GM21529 (cell line): ENCODE results near the gene LRSAM1.

ENCODE experiments used
- ATAC-seq: cut with Tn5 transposase; IDR thresholded peaks from one replicate; pipeline ENCODE4 v1.9.1; 2021; ENCODE audit not compliant: unreplicated experiment

LRSAM1 gene

DNA sequence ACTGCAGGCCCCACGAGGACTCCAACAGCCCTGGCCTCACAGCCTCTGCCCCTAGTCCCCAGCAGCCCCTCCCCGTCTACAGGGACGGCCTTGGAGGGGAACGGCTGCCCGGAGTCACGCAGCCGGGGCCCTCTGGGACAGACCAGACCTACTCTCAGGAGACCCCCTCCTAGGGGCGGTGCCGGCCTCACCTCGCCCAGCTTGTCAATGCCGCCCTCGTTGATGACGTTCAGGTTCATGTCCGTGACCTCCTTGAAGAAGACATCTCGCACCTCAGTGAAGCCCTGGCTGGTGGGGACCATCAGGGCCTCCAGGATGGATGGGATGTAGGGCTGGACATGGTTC, 58.6 kb downstream of the LRSAM1 start:
- ATAC-seq: no peak

DNA sequence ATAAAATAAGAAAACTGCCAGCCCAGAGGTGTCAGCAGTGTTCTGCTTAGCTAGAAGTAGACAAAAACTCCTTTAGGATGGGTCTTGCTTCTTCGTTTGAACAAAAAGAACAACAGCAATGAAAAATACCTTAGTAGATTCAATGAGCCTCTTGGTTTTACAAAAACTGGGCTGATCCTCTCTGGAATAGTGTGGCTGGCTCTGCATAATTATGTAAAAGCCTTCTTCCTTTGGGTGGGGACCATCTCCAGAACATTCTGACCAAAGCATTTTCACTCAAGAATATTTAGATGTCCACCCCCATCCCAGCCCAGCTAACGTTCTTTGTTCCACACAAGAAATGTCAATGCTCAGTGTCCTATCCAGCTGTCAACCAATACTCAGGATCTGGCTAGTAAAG, 63.2 kb downstream of the LRSAM1 start:
- no peak for ATAC-seq

DNA sequence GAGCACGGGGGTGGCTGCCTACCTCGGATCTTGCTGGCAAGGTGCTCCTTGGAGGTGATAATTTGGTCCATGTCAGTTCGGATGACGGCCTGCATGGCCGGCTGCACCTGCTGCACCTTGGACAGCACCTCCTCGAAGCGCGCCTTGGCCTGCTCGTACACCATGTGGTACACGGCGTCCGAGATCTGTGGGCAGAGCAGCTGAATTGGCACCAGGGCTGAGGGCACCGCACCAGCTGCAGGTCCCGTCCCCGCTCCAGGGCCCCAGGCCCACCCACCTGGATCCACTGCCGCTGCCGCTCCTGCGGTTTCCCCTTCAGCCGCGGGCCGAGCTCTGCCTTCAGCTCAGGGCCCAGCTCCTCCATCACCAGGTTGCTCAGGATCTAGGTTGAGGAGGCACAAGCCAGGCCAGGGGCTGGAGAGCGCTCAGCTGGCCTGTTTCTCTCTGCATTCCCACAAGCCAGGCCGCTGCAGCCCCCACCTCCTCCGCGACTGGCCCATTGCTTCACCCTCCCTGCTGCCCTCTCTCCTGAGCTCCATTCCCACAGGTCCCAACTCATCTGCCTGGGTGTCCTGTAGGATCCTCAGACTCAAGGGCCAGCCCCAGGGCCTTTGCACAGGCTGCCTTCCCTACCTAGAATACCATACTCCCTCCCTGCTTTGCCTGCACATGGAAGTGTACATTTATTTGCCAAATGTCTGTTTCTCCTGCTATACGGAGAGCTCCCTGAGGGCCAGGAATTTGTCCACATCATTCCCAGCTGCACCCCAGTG, 65.7 kb downstream of the LRSAM1 start:
- no peak for ATAC-seq

DNA sequence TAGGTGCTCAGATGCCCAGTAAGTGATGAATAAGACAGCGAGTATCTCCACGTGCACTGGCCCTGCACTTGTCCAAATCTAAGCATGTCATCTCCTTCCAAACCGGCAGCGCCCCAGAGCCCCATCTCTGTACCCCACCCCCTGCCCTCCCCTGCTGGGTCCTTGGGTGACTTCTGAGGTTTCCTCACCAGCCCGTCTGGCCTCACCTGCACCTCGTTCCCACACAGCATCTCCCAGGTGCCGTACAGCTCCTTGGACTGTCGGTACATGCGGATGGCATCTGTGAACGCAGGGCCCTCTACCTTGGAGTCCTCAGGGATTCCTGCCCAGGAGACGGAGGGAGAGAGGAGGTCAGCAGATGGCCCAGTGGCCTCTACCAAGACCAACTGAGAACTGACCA, 66.3 kb downstream of the LRSAM1 start:
- ATAC-seq: no peak

DNA sequence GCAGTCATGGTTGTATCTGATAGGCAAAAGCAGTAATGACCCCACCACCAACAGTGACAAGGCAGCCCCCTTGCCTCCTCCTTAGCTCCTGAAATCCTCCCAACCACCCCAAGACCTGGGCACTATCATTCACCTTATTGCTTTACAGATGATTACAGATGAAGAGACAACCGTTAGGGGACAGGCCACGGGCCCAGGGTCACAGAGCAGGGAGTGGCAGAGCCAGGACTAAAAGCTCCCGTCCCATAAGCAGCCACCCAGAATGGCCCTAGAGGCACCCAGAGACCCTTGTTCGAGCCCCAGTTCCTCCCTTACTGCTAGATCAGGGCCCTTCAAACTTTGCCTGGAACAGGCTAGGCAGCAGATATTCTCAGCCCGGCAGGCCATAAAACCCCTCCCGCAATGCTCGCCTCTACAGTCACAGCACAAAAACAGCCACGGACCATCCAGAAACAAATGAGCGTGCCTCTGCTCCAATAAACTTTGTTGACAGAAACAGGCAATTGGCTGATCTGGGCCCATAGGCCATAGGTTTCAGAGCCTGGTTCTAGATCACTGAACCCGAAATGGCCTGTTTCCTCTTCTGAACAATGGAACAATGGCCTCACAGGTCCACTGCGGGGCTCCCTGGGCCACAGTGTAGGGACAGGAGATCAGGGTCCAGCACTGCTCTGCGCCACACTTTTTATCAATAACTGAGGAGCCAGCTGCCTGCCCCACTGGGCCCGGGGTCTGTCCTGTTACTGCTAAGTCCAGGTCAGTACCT, 67.0 kb downstream of the LRSAM1 start:
- ATAC-seq: no peak

DNA sequence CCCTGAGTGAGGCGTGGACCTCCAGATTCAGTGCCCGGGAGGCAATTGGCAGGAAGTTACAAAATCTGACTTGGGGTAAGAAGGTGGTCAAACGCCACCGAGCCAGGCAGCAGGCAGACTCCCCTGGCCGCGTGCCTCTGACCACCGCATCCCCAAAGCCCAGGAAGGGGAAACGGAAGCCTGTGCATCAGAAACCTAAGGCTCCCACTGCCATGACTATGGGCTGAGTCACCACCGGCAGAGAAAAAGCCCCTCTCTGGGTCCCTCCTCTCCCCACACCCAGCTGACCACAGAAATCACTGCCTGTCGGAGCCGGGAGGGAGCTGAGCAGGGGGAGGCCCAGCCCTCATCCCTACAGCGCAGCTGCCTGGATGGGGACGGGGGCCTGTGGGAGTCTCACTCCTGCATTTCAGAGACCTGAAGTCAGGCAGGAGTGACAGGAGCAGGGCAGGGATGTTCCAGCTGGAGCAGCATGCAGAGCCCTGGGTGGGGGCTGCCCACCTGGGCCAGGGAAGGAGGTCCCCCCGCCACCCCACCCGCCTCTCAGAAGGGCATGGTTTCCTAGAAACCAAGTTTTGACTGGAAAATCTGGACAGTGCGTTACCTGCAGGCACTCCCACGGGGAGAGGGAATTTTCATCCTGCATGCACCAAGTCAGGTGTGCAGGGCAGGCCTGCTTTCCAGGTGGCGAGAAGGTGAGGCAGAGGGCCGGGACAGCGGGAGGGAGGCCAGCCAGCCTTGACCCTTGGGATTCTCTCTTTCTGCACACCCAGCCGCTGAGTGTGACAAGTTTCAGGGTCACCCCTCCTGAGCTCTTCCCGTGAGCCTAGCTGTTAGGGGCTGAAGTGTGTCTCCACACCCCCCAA, 68.2 kb downstream of the LRSAM1 start:
- no peak for ATAC-seq

DNA sequence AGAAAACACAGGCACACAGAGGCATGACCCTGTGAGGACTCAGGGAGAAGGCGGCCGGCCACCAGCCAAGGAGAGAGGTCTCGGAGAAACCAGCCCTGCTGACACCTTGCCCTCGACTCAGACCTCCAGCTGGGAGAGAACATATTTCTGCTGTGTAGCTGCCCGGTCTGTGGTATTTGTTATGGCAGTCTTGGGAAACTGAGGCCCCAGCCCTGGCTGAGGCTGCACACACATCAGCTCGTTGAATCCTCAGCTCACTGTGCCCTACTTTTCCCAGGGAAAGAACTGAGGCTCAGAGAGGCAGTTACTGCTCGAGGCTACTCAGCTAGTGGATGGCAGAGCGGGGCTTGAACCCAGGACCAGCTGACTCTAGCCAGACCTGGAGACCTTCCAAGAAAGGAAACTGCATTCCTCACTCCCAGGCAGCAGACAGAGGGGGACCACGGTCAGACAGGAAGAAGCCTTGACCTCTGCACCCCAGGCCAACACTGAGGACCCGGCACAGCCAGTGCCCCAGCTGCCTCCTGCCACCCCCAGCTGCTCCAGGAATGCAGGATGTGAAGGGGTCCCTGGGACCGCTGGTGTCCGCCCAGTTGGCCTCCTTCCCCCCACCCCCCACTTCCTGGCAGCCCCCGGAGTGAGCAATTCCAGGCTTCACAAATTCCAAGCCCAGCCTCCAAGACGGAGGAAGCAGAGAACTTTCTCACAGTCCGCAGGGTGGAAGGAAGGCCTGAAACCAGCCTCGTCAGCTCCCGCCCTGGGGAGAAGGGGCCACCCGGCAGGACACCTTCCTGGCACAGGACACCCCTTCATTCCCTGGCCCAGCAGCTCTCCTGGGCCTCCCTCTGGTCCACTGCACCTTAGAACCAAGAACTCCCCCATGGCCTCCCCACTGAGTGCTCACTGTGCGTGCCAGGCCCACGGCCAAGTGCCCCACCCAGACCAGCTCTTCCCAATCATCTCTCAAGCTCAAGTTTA, 69.9 kb downstream of the LRSAM1 start:
- no peak for ATAC-seq

DNA sequence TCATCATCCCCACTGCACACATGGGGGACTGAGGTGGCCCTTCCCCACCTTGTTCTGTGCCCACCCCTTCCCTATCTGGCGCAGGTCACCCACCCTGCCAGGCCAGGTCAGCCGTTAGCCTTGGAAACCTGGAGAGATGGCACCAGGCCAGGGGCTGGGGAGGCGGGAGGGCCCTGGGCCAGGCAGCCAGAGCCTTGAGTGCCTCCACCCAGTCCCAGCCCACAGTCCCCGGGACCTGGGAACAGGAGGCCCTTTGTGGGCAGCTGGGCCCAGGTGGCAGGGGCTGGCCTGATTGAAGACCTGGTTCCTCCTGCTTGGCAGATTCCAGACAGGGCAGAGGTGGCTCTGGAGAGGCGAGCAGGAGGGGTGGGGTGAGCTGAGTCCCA, 70.6 kb downstream of the LRSAM1 start:
- no peak for ATAC-seq

DNA sequence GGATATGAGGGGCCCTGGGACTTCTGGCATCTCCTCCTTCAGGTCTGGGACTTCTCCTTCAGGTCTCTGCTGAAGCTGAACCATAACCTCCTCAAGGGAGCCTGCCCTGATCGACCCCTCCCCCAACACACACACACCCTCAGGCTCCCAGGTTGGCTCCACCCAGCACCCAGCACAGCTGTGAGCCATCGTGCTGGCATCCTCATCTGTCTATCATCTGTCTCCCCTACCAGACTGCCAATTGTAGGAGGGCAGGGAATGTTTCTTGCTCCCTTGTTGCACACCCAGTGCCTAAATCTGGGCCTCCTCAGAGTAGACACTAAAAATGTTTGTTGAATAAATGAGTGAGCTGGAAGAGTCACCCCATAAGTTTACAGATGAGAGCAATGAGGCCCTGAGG, 71.4 kb downstream of the LRSAM1 start:
- no peak for ATAC-seq

DNA sequence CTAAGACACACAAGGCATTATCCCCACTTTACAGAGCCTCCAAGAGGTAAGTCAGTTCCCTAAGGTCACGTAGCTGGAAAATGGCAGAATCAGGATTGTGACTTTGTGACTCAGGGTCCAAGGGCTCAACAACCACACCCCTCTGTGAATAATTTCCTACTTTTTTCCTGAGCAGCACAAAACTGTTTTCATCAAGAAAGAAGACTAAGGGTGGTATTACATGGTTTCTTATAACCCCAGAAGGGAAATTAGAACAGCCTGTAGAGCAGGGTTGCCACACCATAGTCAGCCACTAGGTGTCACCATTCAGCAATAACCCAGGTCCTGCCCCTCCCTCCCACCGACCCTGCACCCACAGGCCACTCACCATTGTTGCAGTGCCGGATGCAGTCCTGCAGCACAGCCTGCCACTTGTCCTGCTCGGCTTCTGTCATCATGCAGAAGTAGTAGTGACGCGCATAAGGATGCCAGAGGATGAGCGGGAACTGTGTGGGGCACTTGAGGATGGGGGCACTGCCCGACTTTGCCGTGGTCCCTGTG, 72.1 kb downstream of the LRSAM1 start:
- no peak for ATAC-seq

DNA sequence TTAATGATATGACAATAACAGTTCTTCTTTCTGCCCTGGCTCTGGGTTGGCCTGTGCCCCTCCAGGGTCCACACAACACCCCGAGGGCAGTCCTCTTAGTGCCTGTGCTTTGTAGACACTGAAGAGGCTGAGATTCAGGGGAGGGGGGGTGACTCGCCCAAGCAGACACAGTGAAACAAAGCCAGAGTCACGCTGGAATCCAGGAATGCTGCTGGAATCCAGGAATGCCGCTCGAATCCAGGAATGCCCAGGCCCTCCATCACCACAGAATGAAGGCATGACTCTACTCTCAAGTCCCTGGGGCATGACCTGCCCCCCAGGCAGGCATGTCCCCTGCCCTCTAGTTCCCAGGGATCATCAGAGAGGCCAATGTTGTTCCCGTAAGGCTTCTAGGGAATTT, 73.1 kb downstream of the LRSAM1 start:
- ATAC-seq: no peak

DNA sequence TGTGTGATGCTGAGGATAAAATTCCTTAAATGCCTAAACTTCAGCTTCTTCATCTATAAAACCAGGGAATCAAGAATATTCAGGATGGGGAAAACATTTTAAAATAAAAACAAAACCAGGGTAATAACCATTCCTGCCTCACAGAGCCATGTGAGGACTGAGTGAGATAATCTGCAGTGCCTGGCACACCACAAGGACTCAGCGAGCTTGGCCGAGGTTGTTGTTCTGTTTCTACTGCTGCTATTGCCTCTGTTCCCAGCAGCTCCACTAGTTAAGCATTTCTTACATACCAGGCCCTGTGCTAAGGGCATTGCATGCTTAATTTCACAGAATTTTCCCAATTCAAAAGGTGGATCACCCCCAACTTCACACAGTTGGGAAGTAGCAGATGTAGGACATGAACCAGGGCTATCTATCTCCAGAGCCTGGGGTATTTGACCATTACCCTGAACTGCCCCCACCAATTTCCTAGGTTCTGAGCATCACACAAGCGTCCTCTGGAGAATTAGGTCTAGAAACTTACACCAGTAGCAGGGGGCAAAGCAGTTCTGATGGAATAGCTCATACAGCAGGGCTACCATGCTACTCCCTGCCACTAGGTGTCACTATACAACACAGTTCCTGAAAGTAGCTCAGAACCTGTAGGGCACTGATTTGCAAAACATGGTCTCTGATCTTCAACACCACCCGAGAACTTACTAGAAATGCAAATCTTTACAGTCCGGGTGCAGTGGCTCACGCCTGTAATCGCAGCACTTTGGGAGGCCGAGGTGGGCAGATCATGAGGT, 74.3 kb downstream of the LRSAM1 start:
- no peak for ATAC-seq

DNA sequence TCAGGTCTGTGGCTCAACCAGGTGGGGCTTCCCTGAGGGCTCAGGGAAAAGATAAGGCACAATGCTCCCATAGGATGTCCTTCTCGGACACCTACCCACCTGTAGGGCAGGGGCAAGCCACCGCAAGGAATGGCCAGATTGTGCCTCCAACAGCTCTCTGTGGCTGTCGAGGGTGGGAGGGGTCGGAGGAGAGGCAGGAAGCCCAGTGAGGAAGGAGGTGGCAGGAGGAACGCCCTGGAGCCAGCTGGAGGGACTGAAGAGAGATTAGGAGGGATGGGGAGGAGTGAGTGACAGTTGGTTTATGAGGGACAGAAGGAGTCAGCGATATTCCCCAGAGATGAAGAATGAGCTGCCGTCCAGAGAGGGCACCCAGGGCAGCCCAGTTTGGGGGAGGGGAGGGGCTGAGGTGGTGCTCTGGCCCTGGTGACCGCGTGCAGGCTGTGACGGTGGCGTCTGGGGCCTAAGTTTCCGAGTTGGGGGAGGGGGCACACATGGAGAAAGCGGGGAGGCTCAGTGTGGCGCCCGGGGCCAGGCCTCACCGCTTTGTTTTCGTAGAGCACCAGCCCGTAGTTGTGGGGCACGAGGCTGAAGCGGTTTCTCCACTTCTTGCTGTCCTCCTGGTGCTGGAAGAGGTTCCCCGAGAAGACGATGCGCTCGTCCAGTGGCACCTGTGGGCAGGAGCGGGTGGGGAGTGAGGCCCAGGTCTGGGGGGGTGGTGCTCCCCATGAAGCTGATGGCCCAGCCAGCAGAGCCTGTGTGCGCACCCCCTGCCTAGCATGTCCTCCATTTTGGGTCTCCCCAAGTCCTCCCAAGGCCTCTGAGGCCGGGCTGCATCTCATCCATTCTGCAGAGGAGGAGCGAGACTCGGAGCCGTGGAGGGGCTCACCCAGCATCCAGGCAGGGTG, 75.6 kb downstream of the LRSAM1 start:
- ATAC-seq: no peak

DNA sequence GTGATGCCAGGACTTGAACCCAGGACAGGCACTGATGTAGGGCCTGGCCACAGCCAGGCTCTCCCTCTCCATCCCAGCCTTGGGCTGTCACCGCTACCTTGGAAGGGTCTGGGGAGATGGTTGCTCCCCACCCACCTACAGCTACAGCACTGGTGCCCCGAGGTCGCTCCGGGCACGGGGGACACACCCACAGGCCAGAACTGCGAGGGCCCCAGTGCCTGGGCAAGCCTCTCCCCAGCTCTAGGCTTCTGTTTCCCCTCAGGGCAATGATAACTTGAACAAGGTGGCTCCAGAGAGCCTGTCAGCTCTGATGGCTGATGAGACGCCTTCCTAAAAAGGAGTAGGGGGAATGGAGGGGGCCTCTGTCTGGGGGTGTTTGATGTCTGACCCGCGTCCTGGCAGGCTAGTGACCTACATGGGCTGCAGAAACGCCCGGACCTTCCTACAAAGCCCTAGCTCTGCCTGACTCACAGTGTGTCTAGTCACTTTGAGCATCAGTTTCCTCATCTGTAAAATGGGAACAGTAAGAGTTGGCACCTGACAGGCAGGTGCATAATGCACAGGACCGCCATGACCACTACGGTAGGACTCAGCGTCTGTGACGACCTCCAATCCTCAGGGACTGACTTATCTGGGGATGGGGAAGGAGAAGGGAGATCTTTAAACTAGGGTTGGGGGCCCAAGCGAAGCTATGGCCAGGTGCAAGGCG, 76.4 kb downstream of the LRSAM1 start:
- no peak for ATAC-seq

DNA sequence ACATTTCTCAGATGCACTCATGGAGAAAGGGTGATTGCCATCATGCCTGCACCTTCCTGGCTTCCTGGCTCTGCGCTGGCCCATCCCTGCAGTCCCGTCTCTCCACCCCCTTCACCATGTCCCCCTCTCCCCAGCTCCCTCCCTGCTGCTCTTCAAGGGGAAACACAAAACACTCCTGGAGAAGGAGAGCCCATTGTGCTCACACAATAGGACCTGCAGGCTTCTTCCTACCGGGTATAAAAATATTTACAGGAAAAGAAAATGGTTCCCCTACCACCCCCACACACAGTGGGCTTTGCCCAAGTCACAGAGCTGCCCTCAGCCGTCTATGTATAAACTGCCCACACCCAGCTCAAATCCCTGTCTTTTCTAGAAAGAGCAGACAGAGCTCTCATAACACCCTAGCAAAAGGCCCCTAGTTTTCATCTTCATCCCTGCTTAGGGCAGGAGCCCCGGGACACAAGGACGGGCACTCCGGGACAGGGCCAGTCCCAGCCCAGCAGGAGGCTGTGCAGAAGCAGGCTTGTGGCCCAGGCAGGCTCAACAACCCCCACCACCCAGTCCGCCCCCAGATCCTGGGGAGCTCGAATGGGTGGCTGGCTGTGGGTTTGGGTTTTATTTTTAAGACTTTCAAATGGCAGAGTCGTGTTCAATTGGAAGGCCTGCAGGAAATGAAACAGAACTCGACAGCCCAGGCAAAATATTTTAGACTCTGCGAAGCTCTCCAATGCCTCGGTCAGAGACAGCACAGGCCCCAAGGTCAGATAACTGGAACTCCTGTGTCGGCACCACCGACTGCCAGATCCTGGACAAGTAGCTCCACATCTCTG, 77.3 kb downstream of the LRSAM1 start:
- ATAC-seq: no peak

DNA sequence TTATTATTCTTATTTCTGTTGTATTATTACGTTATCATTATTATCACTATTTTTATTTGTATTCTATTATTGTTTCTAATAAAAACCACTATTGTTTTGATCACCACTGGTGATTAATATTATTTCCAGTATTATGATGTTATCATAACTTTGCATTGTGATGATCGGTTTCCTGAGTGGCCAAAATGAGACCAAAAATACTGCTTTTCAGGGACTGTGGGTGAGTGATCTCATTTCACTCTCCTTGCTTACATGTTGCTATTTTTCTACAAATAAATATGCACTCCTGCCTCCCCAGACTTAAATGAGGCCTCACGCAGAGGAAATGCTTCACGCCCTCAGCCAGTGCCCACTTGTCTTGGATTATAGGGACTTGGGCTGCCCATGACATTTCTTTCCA, 78.4 kb downstream of the LRSAM1 start:
- no peak for ATAC-seq
